ENCODE measurements around the gene DPH3.

Gene DPH3

DNA sequence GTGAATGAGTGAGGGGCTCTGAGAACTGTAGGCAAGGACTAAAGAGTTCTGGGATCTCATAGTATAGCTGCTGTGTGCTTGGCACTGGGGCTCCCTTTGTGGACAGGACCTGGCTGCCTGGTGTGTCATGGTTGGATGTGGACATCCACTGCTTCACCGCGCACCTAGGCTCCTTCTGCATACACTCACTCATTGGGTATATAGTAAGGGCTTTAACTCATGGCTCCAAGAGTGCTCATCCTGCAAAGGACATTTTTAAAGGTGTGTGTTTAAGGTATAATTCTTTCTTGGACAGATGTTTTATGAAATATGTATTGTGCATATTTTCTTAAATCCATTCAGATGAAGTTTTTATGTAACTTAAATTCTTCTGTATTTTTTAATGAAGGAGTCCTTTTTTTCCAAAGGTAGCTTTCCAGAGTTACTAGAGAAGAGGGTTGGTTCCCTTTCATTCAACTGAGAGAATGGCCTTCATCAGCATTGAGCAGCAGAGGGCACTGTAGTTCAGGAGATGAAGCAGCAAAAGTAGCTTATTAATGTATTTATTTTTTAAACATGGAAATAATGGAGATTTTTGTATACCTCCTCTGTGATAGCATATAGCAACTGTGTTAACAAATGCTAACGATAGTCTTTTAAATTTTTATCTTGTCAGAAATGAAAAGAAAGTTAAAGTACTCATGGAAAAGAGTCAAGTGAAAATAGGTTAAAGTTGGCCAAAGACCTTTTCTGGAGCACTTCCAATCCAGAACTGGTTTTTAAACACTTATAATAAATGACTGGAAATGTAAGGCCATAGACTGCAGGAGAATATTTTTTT lies 25.5 kb upstream of the DPH3 start:
- no peak for DNase-seq

DNA sequence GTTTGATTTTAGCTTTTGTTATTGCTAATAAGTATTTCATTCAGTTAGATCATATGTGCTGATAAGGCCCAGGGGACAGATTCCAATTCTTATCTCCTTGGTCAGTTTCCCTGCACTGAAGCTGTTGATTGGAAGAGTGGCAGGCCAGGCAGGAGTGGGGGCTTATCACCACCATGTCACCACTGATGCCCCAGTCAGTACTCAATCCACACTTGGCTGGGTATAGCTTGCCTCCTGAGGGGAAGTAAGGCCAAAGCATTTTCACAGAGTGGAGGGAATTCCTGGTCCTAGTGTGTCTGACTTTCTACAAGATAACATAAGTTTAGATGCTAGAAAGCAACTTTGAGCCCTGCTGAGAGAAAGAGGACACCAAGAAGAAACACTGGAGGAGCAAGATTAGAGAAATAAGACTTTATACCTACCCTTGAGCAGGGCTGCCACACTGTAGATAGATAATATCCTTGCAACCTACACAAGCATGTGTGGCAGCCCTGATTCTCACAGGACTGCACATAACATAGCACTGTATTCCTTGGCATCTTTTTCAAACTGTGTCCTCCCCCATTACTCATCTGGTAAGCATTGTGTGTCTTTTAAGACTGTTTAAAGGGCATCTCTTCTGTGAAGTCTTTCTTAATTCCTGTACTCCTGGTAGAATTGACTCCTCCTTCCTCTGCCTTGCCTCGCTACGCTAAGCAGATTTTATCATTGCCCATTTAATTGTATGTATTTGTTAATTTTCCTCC lies 24.6 kb upstream of the DPH3 start:
- no peak for DNase-seq

DNA sequence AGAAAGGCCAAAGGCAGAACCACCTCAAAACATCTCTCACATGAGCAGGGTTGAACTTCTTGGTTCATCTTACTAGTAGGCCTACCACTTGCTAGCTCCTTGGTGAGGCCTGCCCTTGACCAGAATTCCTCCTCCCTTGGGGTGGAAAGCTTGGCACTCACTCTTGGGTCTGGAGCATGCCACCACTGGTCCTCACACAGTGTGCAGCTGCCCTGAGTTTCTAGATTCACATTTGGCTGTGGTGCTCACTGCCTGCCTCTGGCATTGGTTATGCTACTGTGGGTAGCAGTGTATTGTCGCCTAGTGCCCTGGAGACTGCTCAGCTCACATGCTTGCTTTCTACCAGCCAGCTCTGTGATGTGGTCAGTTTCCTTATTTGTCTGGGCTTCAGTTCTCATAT lies 23.9 kb upstream of the DPH3 start:
- no peak for DNase-seq

DNA sequence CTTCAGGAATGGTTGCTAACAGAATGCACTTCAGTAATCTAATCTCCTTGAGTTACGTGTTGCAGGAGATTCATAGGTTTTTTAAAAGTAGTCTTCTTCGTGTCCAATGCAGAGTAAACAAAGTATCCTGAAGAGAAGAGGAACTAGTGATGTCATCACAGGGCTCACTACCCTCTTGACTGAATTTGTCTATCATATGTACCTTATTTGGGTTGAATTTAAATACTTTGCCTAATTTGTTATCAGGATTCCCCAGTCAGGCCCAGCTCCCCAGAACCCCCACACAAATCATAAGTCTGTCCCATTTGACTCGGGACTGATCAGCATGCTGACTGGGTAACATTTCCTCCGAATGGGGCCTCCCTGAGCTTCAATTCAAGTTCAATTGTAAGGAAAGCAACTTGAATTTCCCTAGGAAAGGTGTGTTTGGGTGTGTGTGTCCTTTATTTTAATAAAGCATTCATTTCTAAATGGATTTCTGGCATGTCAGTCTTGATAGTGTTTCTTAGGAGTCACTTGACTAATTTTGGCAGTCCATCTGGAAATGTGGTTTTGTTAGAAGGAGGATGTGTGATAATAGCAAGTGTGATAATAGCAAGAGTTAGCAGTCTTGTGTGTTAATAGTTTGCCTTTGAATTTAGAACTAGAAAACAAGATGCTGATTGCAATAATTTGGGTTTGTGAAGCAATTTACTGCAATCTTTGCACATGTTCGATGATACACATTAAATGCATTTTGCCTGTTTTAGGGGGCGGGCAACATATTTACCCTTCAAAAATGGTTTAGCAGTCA lies 22.2 kb upstream of the DPH3 start:
- DNase-seq = no peak

DNA sequence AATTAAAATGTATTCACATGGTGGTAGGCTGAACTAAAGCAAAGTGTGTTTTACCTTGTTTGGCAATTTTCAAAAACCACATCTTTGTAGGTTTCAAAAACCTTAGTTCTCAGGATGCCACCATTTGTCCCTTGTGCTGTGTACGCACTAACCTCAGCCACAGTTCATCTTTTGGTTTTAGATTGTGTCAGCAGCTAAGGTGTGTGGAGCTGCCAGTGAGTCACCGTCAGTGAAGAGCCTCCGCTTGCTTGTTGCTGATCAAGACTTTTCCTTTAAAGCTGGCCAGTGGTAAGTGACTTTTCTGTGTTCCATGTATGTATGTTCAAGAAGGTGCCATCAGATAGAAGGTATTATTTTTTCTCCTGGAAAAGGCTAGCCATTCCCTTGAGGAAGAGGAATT lies 21.4 kb upstream of the DPH3 start:
- no peak for DNase-seq

DNA sequence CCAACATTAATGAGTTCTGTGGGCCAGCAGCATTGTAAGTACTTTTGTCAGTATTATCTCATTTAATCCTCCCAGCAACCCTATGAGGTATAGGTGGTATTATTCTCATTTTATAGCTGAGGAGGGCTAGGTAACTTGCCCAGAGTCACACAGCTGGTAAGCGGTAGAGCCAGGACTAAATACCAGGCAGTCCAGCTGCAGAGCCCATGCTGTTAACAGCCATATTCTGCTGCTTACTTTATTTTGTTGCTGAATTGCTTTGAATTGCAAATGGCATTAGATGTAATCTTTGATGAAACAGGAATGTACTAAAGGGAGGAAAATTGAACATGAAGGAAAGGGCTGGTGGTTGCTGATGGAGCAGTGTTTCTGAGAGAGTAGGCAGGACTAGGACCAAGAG lies 19.9 kb upstream of the DPH3 start:
- DNase-seq = no peak

DNA sequence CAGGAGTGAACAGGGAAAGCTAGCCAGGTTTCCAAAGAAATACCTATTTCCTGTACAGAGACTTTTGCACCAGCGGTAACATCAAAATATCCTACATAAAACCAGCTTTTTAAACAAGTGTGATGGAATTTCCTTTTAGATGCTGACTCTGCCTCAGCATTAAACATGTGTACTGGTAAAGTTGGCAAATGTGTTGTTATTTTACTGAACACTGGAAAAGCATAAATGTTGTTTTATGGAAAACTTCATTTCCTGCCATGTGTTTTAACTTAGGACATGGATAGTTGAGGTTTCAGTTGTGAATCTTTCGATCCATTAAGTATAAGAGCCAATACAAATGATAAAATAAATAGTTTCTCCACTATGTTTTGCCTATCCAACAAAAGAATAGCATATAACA lies 15.9 kb upstream of the DPH3 start:
- no peak for DNase-seq

DNA sequence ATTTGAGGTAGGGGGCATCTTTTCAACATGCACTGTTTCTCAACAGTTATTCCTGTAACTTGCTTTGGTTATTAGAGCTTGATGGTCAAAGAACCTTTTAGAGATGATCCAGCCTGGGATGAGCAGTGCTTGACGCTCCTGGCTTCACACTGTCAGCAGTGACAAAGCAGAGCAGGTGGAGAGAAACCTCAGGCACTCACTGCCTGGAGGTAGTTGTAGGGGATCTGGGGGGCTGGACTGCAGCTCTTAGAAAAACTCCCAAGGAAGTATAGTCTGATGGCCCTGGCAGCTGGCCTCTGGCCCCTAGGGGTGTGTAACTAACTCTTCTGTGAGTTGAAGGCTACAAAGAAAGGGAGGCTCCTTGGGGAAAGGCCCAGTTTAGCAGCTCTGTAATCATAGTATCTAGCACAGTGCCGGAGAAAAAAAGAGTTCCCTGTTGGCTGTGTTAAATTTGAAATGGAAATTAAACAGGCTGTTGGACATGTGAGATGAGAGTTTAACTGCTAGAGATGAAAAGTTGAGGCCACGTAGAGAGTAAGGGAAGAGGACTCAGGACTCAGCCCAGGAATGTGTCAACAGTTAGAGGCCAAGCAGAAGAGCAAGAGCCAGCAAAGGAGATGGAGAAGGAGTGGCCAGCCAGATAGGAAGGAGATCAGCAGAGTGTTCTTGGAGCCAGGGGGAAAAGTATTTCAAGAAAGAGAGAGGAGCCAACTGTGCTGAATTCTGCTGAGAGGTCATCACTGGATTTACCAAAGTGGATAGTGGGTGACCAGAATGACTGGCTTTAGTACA lies 14.5 kb upstream of the DPH3 start:
- DNase-seq = no peak

DNA sequence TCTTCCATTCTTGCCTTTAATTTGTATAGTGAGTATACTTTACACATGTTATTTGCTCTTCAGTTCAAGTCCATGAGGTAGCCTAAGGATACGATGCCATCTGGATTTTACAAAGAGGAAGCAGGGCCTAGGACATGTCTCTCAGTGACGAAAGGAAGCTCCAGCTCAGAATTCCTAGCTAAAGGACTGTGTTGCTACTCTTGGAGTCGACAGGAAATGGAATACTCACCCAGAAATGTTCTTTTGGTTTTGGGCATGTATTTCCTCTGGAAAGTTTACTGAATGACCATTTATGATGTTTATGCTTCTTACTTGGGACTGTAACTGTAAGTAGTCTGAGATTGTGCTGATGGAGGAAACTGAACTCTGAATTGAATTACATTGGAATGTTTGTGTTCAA lies 12.7 kb upstream of the DPH3 start:
- DNase-seq = no peak

DNA sequence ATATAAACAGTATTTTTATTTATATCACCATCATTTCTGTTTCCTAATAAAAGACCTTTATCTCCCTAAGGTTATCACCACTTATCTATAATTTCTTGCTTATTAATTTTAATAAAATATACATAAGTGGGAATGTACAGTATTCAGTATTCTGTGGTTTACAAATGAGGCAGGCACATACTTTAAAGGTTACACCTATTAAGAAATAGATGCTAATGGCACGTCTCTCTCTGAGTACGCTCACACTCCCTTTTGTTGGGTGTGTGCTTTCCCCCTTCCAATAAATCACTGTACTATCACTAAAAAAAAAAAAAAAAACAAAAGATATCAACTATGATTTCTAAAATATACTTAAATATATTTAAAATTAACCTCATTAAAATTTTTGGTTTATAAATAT lies 9.1 kb upstream of the DPH3 start:
- no peak for DNase-seq

DNA sequence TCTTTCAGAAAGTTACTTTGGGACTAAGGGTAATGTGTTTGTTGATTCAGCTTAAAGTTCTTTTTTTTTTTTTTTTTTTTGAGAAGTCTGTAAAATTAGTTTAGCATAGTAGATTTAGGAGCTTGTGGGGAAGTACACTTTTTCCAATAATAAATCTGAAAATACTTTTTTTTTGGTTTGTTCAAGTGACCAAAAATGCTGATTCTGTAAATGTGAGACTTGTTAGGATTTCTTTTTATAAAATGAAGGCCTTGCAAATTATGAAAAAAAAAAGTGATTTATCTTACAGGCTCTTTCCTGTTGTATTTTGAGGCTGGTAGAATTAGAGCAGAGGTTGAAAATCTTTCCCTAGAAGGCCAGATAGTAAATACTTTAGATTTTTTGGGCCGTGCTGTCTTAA lies 7.8 kb upstream of the DPH3 start:
- DNase-seq = no peak

DNA sequence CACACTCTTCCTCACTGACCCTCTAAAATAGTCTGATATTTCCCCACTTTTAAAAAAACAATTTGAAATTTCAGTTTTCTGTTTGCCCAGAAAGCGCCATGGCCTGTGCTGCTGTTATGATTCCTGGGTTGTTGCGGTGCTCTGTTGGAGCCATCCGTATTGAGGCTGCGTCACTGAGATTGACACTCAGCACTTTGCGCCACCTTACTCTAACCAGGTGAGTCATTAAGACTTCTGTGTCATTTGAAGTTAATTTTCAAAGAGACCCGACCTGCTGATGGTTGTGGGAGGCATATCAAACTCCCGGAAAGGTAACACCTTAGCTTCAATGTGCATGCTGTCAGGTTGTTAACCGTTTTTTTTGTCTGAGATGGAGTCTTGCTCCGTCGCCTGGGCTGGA lies 6.1 kb upstream of the DPH3 start:
- DNase-seq = no peak

DNA sequence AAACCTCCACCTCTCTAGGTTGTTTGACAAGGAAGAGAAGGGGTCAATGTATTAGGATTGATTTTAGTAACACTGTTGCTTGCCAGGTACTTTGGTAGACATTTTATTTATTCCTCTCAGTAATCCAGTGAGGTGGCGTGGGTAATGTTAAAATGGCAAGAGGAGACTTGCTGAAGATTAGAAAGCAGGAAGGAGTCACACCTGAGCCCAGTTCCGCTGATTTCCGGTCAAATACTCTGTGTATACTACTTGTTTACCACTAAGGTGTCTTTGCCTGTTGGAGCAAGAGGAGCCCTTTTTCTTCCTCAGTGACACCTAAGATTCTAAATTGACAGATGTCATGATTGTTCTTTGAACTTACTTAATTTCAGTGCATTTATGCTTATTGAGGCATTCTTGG lies 2.0 kb upstream of the DPH3 start:
- no peak for DNase-seq

DNA sequence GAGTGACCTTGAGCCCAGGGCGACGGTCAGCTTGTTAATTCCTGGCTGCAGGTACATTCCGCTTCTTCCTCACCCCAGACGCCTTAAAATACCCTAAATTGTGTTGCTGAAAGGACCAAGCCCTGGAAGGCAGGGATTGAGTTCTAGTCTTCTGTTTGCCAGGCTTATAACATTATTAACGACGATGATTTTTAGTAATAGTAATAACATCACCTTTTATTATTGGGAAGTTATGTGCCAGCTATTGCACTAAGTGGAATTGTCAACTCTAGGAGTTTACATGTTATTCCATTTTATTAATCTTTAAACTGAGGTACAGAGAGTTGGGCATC lies 678 bp upstream of the DPH3 start:
- no peak for DNase-seq

DNA sequence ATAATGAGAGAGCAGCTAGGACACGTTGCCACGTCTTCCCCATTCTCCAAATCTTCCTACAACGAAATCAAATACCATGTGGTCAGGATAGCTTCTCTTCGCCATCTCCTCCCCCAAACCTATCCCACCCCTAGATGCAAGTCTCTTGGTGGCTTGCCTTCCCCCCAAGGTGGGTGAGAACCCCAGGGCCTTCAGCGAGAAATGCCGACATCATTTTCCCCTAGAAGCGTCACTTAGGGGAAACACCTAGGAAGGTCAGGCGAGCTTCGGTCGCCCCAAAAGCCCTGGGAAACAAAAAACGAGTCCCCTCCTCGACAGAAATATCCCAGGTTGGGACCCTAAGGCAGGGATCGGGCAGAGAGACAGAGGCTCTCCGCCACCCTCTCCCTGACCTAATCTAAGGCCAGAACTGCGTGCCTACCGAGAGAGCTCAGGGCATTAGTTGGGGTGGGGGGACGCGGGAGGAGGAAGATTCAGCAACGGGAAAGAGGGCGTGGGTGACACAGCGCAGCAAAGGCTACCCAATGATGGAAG lies 502 bp downstream of the DPH3 start:
- no peak for DNase-seq

DNA sequence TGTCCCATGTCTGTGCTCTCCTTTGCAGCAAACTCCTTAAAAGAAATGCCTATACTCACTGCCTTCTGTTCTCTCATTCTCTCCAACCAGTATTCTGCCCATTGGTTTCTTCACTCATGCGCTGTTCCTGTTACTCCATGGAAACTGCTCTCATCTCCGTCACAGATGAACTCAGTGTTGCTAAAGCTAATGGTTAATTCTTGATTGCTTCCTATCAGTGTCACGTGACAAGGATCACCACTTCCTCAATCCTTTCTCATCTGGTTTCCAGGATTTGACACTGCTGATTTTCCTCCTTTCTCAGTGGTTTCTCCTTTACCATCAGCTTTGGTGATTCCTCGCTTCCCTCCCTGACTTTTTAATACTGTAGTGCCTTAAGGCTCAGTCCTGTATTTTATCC lies 2.6 kb downstream of the DPH3 start:
- no peak for DNase-seq

DNA sequence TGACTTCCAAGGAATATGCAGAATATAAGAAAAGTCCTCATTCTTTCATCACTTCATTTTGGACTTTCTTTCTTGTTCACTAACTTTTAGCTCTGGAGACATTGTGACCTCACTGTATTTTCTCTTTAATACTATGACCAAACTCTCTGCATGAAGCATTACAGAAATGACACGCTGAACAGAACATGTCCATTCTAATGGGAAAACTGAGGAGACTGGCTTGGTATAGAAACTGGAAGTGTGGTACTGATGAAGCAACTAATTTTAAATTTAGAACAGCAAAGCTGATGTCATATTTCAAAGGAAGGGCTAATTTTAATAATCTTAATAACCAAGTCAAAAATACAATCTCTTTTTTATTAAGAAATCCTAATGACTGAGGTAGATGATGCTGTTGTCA lies 4.7 kb downstream of the DPH3 start:
- no peak for DNase-seq

DNA sequence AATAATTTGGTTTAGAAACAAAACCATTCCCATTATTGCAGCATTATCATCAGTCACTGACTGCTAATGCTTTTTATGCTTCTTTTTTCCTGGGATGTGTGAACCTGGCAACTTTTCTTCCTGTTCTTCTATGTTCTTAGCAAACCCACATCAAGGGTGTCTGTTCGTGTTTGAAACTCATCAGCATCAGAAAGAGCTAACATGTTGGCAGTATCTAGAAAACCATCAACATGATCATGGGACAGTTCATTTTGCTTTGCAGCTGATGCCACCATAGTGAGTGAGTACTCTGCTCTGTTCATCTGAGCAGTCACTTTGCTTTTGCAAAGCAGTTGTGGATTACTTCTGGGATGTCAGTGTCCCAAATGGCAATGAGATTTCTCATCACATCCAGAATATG lies 5.9 kb downstream of the DPH3 start:
- no peak for DNase-seq

DNA sequence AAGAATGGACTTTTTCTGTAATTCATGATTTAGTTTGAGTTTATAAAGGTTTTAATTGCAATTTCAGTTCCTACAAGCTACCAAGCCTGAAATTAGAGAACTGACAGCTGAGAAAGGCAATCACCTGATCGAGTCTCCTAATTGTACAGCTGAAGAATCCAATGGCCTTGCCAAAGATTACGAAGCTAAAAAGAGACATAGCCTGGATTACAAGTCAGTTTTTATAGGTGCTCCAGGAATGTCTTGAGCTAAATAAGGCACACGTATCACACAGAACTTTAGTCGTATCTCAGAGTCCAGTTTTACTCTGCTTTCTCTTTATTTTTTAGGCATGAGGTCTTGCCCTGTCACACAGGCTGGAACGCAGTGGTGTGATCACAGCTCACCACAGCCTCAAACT lies 6.6 kb downstream of the DPH3 start:
- DNase-seq = no peak

DNA sequence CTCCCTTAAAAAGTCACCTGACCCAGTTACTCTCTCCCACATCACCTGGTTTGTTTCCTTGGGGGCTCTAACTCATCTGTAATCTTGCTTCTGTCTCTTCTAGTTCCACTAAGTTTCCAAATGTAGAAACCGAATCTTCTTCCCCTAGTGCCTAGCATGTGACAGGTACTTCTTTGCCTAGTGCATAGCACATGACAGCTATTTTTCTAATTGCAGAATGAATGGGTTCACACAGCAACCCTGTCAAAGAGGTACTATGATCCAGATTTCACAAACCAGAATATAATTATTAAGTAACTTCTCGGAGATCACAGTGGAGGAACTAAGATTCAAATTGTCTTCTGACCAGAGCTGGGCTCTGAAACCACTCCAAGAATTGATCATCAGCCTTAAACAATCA lies 7.4 kb downstream of the DPH3 start:
- DNase-seq = no peak

DNA sequence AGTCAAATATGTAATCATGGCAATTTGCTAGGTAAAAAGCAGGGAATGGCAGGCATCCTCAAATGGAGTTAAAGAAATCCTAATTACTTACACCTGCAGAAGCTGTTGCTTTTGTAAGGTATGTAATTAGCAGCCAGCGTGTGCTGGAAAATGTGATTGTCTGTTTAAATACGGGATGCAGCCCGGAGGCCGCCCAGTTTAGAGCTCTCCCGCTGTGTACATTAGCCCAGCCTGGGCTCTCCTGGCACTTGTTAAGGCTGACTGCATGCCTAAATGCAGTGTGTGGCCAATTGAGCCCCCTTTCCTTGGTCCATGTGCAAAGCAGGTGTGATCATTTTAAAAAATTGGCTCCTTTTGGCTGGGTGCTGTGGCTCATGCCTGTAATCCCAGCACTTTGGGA lies 9.0 kb downstream of the DPH3 start:
- no peak for DNase-seq

DNA sequence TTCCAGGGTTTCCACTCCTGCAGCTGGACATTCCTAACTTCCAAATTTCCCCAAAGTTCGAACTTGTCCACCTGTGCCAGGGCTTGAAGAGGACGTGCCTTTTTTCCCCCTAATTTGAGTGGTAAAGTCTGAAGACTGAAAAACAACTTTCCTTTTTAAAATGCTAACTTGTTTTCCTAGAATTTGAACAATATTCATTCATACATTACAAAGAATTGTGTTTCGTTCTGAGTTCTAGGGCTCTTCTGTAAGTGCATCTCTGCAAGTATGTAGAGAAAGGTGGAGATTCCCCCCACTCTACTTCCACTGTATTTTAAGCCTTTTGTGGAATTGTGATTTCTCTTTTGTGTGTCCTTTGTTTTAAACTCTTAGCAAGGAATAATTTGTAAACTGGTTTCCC lies 9.4 kb downstream of the DPH3 start:
- DNase-seq = no peak

DNA sequence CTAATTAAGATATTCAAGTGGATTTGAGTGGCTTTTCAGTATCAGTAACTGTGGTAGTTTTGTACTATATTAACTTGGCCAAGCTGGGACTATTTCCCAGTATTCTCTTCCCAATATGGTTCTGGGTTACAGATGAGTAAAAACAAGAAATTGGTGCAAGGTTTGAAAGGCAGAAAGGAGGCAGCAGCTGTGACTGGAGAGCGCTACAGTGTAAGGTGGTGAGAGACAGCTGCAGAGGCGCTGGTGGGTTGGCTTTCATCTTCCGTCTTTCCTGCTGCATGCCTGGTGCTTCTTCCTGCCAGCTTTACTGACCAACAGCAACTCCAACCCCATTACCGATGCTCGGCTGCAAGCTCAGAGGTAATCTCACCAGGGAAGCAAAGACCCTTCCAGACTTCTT lies 9.8 kb downstream of the DPH3 start:
- DNase-seq = no peak
